Retina (tissue), 1 donor: ENCODE measurements around the gene C17orf75.
"Not testable (repeated sequence)": the region's sequence is repeated elsewhere in the genome, so short reads cannot be mapped to it uniquely, and the experiment has no call there.

Experiments
- DNase-seq: peaks from one replicate; pipeline ENCODE4 v3.0.0-alpha.2; 2016

C17orf75 gene

DNA sequence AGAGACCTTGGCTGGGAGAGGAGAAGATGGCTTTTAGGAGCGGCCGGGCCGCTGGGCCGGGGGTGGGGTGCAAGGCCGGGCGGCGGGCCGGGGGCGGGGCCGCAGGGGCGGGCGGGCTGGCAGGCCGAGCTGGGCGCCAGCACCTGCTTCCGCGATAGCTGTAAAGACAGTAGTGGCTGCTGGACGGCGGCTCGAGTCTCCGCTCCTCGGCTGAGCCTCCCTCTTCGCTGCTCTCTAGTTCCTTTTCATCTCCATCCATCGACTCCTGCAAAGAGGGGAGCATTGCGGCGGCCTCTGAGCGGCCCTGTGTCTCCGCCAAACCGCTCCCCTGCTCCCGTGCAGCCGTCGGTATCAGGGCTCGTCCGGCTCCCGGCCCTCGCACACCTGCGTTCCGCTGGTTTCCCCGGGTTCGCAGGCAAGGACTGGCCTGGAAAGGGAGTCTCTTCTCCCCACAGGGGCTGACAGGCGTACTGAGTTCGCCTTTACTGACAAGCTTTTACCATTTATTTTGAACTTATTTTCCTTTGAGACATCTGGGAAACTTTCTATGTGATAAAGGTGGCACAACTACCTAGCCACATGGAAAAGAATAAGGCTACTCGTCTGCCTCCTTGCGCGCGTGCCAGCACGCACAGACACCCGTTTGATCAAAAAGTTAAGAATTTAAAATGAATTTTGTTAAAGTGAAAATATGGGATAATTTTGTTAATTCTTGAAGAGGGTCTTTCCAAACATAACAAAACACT, at the start of gene C17orf75:
TSS of gene C17orf75 (minus strand) at position 317 of the 746 bp plus-strand sequence. CDS start at position 283, 34 bp downstream.
- peak; percentile 90 for DNase-seq

DNA sequence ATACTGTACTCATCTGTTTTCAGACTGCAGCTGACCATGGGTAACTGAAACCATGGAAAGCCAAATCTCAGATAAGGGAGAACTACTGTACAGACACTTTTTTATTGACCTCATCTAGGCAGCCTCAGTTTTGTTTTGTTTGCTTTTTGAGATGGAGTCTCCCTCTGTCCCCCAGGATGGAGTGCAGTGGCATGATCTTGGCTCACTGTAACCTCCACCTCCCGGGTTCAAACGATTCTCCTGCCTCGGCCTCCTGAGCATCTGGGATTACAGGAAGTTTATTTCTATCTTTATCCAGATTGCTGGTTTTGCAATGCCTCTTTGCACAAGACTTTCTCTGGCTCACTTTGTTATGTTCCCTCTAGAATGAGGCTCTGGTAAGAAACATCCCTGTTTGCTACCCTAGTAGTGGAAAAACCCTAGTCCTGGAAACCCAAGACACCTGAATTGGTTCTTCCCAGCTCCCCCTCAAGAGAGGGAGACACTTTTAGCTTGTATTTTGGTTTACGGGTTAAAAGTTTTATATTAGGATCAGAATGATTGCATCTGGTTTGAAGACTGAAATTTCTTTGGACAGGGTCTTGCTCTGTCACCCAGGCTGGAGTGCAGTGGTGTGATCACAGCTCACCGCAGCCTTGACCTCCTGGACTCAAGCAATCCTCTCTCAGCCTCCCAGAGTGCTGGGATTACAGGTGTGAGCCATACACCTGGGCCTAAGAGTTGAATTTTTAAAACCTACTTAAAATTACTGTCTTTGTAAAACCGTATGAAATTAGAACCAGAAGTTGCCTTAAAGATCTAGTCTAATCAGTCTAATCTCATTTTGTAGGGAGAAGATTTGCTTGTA, 46.9 kb upstream of the C17orf75 start:
- no peak for DNase-seq

DNA sequence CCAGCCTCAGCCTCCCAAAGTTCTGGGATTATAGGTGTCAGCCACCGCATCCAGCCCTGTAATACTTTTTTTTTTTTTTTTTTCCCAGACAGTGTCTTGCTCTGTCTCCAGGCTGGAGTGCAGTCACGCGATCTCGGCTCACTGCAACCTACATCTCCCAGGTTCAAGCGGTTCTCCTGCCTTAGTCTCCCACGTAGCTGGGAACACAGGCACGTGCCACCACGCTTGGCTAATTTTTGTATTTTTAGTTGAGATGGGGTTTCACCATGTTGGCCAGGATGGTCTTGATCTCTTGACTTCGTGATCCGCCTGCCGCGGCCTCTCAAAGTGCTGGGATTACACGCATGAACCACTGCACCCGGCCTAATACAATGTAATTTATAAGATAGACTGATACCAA, 46.2 kb upstream of the C17orf75 start:
- DNase-seq: not testable (repeated sequence)

- DNase-seq: no peak
Observed at GRCh38 chr17:32386844-32387243, 44.9 kb upstream of the C17orf75 start.

DNA sequence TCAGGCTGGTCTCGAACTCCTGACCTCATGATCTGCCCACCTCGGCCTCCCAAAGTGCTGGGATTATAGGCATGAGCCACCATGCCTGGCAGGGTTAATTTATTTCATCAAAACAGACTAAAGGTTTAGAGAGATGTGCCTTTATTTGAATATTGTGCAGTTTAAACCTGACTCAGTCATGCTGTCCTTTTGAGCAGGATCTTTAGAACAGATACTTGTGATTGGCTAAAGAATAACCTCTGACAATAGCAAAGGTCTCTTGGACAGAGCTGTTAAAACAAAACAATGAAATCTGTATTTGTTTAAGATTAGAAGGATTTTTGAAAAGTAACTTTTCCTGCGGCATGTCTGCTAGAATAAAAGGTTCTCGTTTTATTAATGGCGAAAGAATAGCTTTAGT, 44.0 kb upstream of the C17orf75 start:
- no peak for DNase-seq

- DNase-seq: no peak
Observed at GRCh38 chr17:32385121-32385520, 43.1 kb upstream of the C17orf75 start.

DNA sequence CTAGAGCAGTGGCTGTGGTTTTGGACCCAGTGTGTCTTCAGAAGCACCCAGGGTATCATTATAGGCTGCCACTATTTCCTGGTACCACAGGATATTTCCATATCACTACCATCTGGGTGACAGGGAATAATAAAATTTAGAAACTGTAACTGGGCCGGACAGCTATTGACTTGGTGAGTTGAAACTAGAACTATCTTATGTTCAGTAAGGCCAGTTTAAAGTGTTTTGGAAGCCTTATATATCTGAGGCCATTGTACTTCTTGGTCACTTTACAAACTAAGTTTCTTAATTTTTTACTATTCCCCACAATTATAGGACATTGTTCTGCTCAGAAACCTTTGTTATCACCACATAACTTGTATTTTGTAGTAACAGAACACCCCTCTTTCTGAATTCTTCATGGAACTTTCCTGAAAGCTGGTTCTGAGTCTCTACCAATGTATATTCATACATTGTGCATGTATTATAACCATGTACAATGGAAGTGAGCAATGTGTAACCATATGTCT, 42.0 kb upstream of the C17orf75 start:
- DNase-seq: no peak

- DNase-seq: no peak
Observed at GRCh38 chr17:32382526-32383223, 40.7 kb upstream of the C17orf75 start.

- DNase-seq: no peak
Observed at GRCh38 chr17:32370426-32370825, 28.5 kb upstream of the C17orf75 start.

- no peak for DNase-seq
Observed at GRCh38 chr17:32361270-32361669, 19.3 kb upstream of the C17orf75 start.

GRCh38 chr17:32357615-32358014, 15.6 kb upstream of the C17orf75 start:
- DNase-seq: no peak

- DNase-seq: no peak
Observed at GRCh38 chr17:32356750-32357149, 14.8 kb upstream of the C17orf75 start.

DNA sequence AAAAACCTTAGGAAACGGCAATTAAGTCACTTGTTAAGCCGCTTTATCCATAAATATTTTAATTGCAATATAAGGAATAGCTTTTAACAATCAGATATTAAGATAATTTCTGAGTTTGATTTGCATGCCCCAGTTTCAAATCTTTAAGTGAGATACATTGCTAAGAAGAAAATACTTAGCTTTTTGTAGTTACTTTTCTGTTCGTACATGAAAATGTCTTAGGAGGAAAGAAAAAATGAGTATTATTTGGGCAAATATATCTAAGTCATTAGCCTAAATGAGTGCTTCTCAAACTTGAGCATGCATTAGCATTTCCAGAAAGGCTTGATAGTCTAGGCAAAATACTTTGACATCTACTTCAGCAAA, 14.4 kb upstream of the C17orf75 start:
- DNase-seq: no peak

- DNase-seq: no peak
Observed at GRCh38 chr17:32355649-32356377, 13.8 kb upstream of the C17orf75 start.

- not testable (repeated sequence) for DNase-seq
Observed at GRCh38 chr17:32352734-32353133, 10.8 kb upstream of the C17orf75 start.

DNA sequence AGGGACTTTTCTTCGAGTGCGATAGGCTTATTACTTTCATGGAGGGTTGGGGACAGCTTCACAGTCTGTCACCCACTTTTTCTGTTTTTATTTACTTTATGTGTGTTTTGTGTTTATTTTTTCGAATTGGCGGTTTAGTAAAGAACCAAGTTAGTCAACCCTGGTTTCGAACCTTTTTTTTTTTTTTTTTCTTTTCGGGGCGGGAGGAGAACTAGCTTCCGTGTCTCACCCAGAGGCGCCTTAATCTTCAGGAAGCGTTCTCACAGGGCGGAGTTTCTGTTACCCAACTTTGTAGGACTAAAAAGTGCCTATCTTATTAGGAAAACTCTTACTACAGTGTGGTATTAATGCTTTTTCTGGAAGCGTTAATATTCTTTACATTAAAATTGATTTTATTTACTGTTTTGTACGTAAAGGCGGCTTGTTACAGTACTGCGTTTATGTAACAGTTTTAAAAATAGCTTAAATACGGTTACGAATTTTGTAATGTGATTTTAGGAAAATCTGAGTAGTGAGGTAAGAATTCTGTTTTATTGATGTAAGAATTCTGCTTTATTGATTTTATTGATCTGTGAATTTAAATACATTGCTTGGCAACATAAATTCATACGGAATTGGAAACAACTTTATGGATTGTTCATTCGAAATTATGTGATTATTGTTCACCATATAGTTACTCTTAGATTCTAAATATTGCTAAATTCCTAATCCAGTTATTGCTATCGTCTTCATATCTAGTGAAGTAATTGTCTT, 8.9 kb upstream of the C17orf75 start:
- DNase-seq: no peak

GRCh38 chr17:32349854-32350665, 8.1 kb upstream of the C17orf75 start, which contains the start of gene ZNF207:
Gene ZNF207, plus strand, starts transcription at chr17:32350157. Its CDS starts 129 bp downstream, at chr17:32350286.
- peak; percentile 97 for DNase-seq

DNA sequence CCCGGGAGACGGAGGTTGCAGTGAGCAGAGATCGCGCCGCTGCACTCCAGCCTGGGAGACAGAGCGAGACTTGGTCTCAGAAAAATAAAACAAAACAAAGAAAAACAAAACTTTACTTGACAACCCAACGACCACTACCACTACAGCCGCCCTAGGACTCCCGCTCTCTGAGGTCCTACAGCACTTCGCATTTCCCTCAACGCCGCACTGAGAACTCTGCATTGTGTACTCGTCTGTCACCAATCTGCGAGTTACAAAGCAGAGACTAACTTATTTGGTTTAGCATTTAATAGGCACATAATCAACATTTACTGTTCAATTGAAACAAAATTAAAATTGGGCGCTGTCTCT, 7.5 kb upstream of the C17orf75 start:
- DNase-seq: peak; percentile 73

GRCh38 chr17:32348483-32348800, 6.5 kb upstream of the C17orf75 start:
- DNase-seq: no peak

- DNase-seq: no peak
Observed at GRCh38 chr17:32345951-32346600, 4.1 kb upstream of the C17orf75 start.
